GM21723 (cell line): Measurements from ENCODE around the gene C12orf50.
"Not testable (repeated sequence)": the region's sequence is repeated elsewhere in the genome, so short reads cannot be mapped to it uniquely, and the experiment has no call there.

Experiments used
- ATAC-seq: cut with Tn5 transposase; IDR thresholded peaks from one replicate; pipeline ENCODE4 v1.9.1; 2021; ENCODE audit warnings: mild to moderate bottlenecking, moderate library complexity; ENCODE audit not compliant: unreplicated experiment

Gene C12orf50

DNA sequence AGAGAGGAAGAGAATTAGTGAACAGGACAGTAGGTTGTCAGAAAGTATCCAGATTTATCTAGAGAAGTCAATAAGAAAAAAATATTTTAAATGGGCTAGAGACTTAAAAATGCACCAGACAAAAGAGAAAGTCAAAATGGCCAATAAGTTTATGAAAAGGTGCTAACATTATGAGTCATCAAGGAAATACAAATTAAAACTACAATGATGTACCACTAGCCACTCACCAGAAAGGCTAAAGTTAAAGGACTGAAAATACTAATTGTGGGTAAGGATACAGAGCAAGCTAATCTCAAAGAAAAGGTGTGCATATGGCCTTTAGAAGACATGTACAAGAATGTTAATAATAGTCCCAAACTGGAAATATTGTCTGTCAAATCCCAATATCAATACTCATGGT lies 37.7 kb downstream of the C12orf50 start:
- ATAC-seq, result no peak

DNA sequence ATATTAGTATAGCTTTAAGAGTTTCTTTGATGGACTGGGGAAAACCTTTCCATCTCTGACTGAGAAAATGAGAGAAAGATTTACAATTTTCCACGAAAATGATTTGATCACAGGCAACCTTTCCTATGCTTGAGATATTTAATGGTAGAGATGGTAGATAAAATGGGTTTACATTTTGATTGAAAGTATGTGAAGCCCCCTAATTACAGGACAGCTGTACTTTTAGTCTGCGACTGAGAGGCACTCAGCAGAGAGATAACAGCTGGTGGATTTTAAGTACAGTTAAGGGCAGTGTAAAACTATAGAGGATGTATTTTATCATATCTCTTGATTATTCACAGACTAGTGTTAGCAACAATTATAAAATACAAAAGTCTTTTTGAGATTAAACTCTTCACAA lies 40.7 kb downstream of the C12orf50 start:
- no peak for ATAC-seq

DNA sequence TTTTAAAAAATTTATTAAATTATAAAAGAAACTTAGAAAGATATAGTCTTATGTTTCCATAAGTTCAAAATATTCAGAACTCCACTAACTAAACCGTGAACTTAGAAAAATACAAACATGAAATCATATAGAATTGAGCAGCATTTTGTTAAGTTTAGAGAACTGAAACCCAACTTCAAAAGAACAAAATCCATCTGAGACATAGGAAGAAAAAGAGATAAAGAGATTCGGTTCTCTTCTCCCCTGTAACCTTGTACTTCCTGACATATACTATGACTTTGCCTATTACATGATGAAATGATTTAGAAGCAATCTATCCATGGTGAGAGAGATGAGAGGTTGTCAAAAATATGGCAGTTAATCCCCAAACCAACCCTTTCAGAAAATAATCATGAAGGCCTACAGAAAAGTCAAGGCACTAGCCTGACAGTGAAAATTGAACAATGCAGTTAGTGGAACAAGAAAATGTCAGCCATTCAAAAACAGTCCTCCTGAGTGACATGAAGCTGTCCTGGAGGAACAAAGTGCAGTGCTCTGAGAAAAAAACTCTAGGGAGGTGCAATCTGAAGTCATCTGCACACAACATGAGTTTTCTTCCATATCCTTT lies 44.0 kb downstream of the C12orf50 start:
- no peak for ATAC-seq

DNA sequence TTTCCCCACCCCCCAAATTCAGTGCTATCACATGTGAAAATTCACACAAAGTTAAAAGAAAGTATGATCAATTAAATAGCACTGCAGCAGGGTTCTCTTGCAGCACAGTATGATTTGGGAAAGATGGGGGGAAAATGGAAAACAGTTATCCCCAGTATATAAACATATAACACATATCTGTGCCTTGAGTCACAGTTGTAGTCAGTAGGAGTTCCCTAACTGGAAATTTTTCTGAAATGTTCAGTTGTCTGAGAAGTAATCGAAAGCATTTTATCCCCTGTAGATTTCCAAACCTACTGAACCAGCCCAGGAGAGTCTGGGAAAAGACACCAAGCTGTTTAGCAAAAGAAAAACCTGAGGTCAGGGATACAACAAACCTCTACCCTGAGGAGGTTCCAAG lies 47.0 kb downstream of the C12orf50 start:
- ATAC-seq, result no peak

DNA sequence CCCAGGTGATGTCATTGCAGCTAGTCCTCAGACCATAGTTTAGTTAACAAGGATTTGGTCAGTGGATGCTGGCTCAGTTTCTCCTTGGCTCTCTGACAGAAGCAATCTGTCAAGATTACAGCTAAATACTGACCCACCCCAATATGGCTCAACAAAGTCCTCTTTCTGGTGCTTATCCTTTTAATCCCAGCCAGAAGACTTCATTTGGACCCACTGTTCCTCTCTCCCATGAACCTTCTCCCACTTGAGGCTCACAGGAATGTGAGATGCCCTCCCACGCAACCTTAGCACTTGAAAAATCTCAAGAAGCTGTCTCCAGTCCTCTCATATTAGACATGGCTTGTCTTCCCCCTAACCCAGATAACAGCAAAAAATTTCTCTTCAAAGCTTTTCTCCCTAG lies 47.7 kb downstream of the C12orf50 start:
- ATAC-seq, result no peak

DNA sequence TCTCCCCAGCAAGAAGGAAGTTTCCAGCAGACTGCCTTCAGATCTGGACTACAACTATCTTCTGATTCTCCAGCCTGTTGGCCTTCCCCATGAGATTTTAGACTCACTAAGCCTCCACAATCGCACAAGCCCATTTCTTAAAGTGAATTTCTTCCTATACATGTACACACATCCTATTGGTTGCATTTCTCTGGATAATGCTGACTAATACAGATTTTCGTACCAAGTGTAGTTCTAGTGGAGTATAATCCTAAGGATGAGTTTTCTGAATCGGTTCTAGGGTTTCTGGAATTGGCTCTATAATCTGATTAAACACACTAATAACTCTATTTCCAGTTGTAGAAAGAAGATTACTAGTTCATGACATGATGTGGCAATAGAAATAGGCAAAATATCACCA lies 53.3 kb downstream of the C12orf50 start:
- ATAC-seq, result no peak

DNA sequence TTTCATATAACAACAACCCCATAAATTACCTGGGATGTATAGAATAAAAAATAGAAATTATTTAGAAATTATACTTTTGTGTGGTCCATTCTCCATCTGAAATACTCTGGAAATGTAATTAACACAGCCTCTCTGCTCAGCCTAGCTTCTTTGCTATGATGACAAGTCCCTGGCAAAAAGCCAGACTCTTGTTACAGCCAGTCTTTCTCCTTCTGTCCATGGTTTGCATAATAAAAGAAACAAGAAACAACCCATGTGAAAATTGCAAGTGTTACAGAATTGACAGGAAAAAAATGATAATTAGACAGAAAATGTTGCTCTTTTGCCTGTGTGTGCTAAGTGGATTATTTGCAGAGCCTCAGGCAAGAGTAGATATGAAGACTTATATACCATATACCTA lies 61.3 kb downstream of the C12orf50 start:
- ATAC-seq, result no peak

DNA sequence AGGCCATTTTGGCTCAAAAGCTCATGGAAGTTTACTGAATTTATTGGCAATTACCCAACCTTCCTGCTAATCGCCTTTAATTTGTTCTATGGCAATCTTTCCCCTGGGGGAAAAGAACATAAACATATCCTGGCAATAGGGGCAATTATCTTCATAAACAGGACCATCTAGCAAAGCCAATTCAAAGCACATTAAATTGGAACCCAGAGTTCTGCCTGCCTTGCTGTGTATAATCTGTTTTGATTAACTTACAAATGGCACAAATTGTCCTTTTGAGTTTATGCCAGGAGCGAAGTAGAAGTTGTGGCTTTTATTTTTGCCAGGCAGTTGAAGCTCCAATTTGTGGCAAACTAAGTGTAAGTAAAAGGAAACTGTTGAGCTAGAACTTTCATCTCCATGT lies 68.6 kb downstream of the C12orf50 start:
- no peak for ATAC-seq

DNA sequence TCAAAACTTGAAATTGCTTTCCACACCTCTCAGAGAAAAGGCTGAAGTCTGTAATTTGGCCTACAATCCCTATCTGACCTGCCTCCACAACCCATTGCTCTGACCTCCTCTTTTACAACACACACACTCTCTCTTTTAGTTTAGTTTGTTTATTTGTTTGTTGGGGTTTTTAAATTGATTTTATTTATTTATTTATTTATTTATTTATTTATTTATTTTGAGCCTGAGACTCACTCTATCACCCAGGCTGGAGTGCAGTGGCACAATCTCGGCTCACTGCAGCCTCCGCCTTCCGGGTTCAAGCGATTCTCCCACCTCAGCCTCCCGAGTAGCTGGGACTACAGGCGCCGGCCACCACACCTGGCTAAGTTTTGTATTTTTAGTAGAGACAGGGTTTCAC lies 75.2 kb downstream of the C12orf50 start:
- ATAC-seq, result not testable (repeated sequence)

DNA sequence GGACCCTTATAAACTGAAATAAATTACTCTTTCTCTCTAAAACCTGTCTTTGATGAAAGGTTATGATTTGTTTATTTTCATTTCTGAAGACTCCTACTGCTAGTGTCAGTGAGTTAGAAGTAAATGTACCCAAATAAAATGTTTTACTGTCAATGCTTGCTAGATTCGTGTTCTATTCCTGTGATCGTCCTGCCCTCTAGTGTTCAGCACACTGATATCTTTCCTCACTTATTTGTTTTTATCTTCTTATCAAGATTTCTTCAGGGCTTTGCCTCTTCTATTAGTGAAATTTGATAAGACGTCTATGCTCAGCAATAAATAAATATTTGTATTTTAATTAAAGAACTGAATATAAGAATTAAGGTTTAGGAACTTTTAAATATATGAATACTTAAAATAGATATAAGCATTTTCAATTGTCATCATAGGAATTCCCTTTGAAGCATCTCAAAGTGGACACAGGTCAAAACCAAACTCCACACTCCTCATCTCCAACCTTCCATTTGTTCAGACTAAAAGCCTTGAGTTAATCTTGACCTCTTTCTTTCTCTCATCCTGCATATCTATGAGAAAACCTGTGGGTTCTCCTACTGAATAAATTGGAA lies 75.8 kb downstream of the C12orf50 start:
- no peak for ATAC-seq

DNA sequence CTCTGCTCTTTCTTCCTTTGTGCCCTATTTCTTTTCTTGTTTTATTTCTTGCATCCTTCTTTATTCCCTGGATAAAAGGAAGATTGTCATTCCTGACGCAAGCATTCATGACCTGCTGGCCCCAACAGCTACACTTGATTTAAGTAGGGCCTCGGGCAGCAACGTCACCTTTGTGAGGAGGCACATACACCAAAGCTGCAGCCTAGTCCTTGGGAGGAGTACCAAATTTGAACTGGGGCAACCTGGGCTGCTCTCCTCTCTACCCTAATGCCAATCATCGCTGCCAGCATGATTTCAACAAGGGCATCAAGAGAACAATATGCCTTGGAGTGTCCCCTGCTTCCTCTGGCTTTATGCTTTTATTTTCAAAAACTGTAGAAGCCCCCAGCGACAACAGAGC lies 76.4 kb downstream of the C12orf50 start:
- no peak for ATAC-seq

DNA sequence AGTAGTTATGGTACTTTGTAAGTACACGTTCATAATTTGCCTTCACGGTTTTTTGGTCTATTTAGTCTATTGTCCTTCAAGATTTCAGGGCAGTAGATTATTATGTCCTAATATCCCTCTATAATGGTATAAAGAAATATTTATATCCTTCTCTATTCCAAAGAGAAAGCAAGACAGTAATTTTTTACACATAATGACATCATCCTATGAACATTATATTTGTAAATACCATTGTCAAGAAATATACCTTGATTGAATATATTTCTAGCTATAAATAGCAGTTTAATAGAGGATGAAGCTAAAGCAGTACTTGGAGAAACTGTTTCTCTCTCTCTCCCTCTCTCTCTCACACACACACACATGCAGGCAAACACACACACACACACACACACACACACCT lies 77.0 kb downstream of the C12orf50 start:
- no peak for ATAC-seq

DNA sequence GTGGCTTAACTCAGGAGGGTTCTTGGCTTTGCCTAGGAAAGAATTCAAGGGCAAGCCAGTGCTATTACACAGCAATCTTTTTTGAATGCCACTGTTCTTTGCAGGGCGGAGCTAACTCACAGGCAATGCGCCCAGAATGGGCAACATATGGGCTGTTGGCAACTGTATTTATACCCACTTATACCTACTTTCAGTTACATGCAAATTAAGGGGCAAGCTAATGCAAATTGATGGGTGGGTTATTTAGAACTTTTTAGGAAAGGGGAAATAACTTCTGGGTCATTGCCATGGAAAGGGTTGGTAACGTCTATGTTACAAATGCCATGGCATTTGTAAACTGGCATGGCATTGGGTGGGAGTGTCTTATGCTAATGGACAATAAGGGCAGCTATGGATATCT lies 85.4 kb downstream of the C12orf50 start:
- ATAC-seq, result no peak

DNA sequence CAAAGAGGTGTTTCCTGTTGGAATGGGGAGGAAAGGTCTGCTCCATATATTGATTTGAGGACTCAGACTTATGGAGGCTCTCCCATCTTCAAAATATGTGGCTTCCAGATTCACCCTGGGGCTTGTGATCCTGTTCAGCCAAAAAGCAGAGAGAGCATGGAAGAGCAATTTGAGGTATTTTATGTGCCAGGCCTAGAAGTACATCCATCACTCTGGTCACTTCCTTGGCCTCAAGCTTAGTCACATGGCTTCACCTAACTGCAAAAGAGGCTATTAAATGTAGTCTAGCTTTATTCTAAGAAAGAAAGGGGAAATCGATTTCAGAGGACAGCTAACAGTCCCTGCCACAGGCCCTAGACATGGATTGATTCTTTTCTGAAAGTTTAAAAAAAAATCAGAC lies 86.2 kb downstream of the C12orf50 start:
- ATAC-seq, result no peak

DNA sequence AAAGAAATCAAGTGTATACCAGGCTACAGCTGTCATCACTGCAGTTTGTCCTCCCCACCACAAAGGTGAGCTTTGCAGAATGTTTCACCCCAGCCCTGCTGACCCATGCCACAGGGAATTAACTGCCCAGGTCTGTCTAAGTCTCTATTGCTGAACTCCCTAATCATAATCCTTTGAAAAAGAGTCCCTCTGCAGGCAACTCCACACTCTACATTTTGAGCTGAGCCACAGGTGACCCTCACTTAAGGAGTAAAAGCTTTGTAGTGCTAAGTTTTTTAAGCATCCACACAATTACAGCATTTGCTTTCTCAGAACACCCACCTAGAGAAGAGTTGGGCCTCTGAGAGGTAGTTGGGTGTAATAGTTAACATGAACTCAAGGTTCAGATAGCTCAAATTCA lies 90.0 kb downstream of the C12orf50 start:
- ATAC-seq, result no peak

DNA sequence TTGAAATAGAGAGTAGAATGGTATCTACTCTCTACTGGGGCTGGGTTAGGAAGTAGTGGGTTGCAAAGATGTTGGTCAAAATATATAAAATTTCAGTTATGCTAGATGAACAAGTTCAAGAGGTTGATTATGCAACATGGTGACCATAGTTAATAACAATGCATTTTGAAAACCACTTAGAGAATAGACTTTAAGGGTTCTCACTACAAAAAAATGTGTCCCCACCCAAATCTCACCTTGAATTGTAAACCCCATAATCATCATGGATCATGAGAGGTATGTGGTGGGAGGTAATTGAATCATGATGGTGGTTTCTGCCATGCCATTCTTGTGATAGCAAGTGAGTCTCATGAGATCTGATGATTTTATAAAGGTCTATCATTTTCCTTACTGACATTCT lies 94.0 kb downstream of the C12orf50 start:
- ATAC-seq, result no peak

DNA sequence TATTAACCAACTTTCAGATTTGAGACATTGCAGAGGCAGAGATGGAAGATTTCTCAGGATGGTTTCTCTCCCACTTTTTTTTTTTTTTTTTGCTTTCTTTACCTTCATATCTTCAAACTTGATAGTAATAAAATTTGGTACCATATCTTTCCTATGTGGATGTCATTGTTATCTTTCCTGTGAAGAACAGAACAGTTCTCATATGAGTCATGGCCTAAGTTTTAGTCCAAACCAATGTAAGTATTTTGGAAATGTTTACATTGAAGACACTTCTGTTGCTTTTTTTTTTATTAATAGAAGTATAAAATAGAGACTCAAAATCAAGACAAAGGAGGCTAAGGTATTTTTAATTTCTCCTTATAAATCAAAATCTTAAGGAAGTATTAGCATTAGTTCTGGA lies 95.2 kb downstream of the C12orf50 start:
- ATAC-seq, result no peak

DNA sequence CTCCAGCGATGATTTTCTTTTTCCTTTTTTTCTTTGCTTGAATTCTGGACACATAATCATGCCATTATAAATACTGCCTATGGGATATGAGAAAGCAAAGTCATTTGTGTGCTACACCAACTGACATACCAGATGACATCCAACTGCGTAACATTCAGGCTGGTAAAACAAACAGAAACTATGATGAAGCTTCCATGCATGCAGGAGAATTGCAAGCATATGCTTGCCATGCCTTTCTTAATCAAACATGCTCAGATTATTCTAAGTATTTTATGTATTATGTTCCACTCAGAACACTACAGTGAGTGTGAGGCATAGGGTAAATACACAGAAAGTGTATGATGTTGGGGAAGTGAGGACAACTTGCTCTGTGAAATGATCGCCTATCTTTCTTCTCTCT lies 97.4 kb downstream of the C12orf50 start:
- no peak for ATAC-seq

DNA sequence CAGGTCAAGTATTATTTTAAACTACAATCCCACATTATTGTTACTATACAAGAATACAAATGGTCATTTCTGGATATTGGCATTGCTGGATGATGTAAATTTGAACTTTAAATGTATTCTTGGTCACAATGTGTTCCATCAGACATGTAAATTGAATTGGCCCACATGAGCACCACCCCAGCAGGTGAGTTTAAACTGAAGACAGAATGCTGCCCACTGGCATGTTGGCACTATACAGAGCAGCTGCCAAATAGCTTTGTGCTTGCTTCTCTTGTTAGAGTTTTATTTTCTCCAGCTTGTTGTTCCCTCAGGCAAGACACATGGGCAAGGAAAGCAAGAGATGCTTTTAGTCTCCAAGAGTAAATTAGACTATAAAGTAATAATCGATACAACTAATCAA lies 98.6 kb downstream of the C12orf50 start:
- ATAC-seq, result no peak
